CD4-positive, alpha-beta T cell treated with Interleukin-2 at 100 ng/mL for 4 hours (primary cell): Measurements from ENCODE around the gene ADORA3.
"Not testable (repeated sequence)": the region's sequence is repeated elsewhere in the genome, so short reads cannot be mapped to it uniquely, and the experiment has no call there.

ENCODE experiments used
- DNase-seq: peaks from one replicate; pipeline ENCODE4 v3.0.0-alpha.2; 2020; ENCODE audit warnings: low spot score

ADORA3 gene

GRCh38 chr1:111503585-111504060 lies at the start of gene ADORA3, which contains the start of gene TMIGD3:
TSS of gene ADORA3 (minus strand) at chr1:111503633. CDS start at chr1:111503354, 279 bp downstream.
TSS of gene TMIGD3 (minus strand) at chr1:111503633. CDS start at chr1:111503354, 279 bp downstream.
- peak; percentile 22 for DNase-seq

GRCh38 chr1:111553196-111553595 lies 49.8 kb upstream of the ADORA3 start:
- no peak for DNase-seq

- no peak for DNase-seq
These were observed 49.2 kb upstream of the ADORA3 start for GRCh38 chr1:111552587-111552986.

- no peak for DNase-seq
These were observed 48.4 kb upstream of the ADORA3 start for GRCh38 chr1:111551623-111552411.

GRCh38 chr1:111547786-111548185 lies 44.4 kb upstream of the ADORA3 start:
- not testable (repeated sequence) for DNase-seq

GRCh38 chr1:111542187-111542586 lies 38.8 kb upstream of the ADORA3 start:
- DNase-seq: no peak

- DNase-seq: no peak
These were observed 38.3 kb upstream of the ADORA3 start for GRCh38 chr1:111541721-111542120.

- no peak for DNase-seq
These were observed 37.5 kb upstream of the ADORA3 start for GRCh38 chr1:111540928-111541327.

- DNase-seq: no peak
These were observed 35.1 kb upstream of the ADORA3 start for GRCh38 chr1:111538343-111539025.

- DNase-seq: no peak
These were observed 32.1 kb upstream of the ADORA3 start for GRCh38 chr1:111535256-111536191.

- no peak for DNase-seq
These were observed 16.6 kb upstream of the ADORA3 start for GRCh38 chr1:111520053-111520452.

GRCh38 chr1:111517469-111518225 lies 14.2 kb upstream of the ADORA3 start:
- peak; percentile 65 for DNase-seq

- peak; percentile 24 for DNase-seq
These were observed 12.6 kb upstream of the ADORA3 start for GRCh38 chr1:111516005-111516535.

GRCh38 chr1:111515291-111516004 lies 12.0 kb upstream of the ADORA3 start:
- no peak for DNase-seq

- DNase-seq: no peak
These were observed 10.1 kb upstream of the ADORA3 start for GRCh38 chr1:111513410-111514020.

GRCh38 chr1:111512931-111513330 lies 9.5 kb upstream of the ADORA3 start:
- no peak for DNase-seq

- DNase-seq: no peak
These were observed 8.9 kb upstream of the ADORA3 start for GRCh38 chr1:111512132-111512889.

- peak; percentile 49 for DNase-seq
These were observed 7.9 kb upstream of the ADORA3 start for GRCh38 chr1:111511370-111511769.

GRCh38 chr1:111509997-111510375 lies 6.6 kb upstream of the ADORA3 start:
- DNase-seq: no peak
